ENCODE data around the gene ERO1B.

ERO1B gene

DNA sequence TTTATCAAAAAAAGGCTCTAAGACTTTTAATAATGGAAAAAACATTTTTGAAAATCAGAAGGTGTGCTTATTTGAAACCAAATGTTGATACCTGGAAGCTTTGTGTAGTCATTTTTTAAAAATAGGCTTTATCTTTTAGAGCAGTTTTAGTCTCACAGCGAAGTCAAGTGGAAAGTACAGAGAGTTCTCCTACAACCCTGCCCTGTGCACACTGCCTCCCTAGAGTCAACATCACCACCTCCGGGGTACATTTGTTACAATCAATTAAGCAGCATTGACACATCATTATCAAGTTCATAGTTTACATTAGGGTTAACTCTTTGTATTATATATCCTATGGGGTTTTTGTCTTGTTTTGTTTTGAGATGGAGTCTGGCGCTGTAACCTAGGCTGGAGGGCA, 10.7 kb upstream of the ERO1B start:
- no peak for DNase-seq

DNA sequence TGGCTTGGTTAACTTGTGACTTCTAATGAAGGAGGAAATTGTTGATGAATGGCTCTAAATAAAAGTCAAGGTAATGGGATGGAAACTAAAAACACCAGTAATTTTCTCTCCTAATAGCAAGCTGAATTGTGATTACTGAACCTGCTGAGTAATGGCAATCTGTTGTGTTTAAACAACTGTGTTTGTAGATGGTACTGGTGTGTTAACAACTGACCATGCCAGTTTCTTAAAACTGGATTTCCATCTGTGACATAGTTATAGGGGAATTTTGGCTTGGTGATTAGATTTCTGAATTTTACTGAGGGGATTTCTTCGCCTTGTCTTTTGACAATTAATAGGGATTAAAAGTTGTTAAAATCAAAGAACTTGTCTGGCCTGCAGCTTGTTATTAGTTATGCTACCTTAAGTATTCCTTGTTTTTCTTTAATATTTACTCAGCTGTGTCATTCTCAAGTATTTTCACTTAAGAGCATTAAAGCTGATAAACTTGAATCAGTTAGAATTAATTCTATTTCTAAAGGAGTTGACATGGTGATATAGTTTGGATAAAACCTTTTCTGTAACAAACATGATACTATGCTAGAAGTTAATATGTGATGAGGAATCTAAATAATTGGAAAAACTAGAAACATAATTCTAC, 7.9 kb upstream of the ERO1B start:
- DNase-seq: no peak

DNA sequence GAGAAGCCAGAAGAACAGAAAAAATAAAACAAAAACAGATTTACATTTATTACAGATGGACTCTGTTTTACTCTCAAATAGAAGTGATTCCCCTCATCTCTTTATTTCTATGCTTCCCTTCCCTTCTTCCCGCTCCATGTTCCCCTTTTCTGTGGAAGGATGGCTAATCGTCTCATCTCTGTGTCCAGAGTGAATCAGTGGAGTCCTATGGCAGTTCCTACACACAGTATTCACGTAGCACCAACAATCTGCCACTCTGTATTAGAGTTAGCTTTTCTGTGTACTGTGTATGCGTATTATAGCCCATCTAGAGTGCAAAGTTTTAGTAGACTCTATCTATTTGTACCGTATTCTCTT, 6.8 kb upstream of the ERO1B start:
- no peak for DNase-seq

DNA sequence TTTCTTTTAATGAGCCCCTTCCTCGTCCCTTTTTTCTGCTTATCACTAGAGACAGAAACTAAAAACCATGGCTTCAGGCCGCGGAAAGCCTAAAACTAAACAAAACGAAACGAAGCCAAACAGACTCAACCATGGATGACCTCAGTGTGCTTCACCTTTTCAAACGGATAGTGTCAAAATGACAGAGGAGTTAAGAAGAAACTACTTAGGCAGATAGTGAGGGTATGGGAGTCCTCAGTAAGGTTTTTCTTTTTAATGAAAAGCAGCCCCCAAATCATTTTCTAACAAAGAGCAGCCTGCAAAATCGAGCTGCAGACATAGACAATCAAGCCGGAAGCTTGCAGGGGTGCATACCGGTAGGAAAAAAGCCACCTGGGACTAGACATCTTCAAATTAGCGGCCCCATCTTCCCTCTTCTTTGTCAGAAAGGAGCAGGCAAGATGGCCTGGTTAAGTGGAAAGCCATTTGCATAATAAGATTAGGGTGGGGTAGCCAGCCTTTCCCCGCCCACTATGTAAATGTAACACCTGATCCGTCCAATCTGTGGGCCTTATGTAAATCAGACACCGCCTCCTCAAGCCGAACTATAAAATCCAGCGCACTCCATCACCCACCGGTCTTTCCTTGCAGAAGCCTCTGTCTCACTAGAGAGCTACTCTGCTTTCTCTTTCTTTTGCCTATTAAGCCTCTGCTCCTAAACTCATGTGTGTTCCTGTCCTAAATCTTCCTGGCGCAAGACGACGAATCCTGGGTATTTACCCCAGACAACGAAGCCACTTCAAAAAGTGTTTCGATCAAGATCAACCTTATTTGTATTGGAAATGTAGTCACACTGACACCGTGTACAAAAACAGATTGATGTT, 6.2 kb upstream of the ERO1B start:
- no peak for DNase-seq

DNA sequence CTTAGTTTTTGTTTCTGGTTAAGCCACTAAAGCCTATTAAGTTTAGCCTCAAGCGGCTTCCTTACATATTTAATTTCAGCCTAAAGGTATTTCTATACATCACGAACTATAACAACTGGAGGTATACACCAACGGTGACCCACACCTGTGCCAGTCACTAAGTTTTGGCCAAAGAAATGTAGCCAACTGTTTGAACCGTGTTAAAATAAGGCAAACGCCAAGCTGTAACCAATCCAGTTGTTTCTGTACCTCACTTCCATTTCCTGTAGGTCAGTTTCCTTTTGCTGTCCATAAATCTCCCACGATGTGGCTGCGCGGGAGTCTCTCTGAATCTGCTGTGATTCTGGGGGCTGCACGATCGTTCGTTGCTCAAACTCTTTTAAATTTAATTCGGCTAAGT, 5.6 kb upstream of the ERO1B start:
- DNase-seq: no peak

DNA sequence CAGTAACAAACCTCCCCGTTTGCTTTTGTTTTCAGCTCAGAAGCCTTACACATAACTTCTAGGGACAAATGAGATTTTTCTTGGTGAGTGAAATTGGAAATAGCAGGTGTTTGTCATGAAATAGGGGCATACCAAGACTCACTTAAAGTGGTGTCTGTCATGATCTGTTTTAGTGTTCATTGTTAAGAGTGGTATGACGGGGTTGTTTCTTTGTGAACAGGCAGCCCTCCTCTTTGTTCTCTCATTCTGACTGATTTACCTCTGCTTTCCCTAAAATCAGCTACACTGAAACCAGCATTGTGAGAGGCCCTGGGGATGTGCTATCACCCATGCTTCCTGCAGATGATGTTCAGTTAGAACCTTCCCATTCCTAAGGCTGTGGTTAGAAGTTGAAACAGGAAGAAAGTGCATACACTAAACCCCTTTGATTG, 2.5 kb upstream of the ERO1B start:
- DNase-seq: peak; percentile 21 to 52

DNA sequence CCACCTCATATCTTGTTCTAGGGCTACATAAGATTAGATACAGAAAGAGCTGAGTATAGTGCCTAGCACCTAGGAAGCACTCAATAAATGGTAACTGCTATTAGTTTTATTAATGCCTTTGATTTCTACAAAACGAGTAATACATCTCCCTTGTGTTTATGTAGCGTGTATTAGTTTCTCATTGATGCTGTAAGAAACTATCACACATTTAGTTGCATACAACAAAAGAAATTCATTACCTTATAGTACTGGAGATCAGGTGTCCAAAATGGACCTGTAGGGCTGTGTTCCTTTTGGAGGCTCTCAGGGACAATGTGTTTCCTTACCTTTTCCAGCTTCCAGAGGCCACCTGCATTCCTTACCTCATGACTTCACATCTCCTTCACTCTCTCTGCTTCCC, 961 bp upstream of the ERO1B start:
- no peak for DNase-seq

DNA sequence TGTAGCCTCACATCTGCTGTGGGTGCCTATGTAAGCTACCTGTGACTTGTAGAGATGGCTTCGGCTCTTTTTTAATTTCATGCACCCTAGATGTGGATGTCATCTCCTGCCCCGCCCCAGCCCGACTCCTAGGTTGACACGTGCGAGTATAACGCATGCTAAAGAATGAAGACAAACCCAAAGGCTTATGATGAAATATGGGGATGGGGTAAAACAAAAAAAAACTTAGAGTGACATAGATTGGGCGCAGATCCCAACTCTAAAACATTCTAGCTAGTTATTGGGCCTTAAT, 613 bp upstream of the ERO1B start:
- DNase-seq: peak in 1 of 2 experiments; percentile 40

DNA sequence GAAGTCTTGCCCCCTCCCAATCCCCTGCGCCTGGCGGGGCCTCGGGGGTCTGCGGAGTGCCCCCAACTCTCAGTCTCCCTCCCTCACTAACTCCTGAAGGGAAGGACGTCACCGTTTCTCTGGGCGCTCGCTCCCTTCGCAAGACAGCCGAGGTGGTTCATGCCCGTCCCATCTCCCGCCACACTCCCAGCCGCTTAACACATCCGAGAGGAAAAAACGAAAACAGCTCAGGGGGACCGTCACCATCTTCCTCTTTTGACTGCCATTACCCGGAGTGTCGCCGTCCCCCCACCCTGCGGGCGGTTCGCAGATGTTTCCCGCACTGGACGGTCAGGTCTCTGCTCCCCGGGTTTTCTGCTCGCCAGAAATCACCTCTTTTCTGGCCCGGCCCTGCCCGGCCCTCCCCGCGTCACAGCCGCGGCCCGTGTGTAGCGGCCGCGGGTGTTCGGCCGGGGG, 532 bp downstream of the ERO1B start:
- peak; percentile 9 to 46 for DNase-seq

DNA sequence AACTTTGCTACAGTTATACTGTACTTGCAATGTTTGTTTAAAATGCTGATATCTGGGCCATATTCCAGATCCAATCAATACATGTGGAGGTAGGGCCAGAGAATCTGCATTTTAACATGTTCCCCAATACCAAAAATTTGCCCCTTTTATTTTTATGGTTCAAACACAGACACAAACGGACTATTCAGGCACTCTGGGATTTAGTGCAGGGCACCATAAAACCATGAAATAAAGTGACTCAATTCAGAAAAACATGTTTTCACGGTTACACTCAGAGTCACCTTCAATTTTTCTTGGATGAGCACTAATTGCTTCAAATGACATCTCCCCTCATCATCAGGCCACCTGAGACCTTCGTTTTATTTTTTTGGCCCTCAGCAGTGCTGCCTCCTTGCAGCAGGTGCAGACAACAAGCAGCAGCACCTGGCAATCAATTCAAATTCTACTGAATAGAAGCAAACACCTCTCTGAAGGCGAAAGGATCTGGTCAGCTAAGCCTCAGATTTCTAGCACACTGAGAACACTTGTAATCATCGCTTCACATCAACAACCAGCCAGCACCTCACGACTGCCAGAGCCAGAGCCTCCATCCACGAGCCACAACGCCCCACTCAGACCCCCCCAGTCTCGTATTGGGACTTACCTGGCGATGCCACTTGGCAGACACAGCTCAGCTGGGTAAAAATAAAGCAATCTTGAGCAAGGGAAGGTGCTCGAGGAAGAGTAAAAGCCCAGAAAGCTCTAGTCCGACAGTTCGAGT, 1.1 kb downstream of the ERO1B start:
- peak in 1 of 2 experiments; percentile 6 for DNase-seq

DNA sequence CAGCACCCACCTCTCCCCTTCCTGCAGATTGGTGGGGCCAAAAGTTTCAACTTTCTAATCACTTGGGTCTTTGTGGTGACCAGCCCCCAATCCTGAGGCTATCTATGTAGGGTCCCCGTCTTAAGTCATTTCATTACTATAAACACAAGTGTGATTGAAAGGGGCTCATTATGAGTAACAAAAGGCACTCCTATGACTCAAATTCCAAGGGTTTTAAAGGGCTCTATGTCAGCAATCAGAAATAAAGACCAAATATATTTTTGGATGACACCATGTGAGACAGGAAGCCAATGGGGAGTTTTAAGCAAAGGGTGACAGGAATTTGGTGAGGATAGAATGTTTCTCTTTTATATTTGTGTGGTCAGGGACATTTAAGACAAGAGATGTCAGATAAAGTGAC, 6.2 kb downstream of the ERO1B start:
- no peak for DNase-seq

DNA sequence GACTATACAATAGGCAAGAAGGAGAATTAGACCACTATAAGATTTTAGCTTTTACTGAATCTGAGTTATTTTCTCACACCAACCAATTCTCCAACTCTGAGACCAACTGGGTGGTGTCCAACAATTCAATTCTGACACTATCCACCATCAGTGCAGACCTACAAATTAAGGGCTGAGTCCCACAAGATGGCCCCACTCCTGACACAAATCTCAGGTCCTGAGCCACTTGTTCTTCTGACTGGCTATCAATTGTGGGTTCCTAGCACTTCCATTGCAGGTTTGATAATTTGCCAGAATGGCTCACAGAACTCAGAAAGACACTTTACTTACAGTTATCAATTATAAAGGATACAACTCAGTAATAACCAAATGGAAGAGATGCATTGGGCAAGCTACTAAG, 6.7 kb downstream of the ERO1B start:
- DNase-seq: no peak

DNA sequence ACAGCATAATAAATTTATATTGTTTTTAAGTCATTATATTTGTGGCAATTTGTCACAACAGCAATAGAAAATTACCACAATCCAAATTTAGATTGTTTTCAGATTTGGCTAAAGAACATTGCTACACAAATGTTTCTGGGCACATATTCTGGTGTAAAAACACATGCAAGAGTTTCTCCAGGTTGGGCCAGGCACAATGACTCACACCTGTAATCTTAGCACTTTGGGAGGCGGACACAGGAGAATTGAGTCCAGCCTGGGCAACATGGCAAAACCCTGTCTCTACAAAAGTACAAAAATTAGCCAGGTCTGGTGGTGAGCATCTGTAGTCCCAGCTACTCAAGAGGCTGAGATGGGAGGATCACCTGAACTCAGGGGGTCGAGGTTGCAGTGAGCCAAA, 8.4 kb downstream of the ERO1B start:
- DNase-seq: no peak

DNA sequence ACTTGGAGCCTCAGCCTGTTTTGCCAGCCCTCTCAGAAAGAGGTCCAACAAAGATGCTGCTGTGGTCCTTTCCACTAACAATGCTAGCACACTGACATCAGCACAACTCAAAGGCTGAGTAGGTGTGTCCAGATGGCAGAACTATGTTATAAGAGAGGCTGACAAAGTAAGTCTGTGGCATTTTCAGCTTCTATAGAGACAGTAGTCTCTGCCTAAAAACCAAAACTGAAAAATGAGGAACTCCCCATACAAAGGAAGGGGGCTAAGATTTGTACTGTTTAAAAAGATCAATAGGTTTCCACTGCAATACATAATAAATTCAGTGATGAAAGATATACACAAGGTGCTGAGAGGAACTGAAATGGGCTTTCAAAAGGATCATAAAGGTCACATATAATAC, 12.3 kb downstream of the ERO1B start:
- no peak for DNase-seq

DNA sequence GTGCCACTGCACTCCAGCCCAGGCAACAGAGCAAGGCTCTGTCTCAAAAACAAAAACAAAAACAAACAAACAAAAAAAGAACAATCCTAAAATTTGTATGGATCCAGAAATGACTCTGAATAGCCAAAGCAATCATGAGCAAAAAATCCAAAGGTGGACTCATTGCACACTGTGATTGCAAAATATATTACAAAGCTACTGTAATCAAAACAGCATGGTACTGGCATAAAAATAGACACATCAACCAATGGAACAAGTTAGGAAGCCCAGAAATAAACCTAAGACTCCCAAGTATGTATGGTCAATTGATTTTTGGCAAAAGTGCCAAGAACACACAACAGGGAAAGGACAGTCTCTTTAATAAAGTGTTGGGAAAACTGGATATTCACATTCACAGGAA, 19.9 kb downstream of the ERO1B start:
- DNase-seq: no peak

DNA sequence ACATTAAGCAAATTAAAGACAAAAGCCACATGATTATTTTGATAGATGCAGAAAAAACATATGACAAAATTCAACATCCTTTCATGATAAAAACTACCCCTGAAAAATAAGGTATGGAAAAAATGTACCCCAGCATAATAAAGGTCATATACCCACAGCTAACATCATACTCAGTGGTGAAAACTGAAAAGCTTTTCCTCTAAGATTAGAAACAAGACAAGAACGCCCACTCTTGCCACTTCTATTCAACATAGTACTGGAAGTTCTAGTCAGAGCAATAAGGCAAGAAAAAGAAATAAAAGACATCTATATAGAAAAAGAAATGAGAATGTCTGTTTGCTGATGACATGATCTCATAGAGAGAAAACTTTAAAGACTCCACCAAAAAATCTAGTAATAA, 20.7 kb downstream of the ERO1B start:
- DNase-seq: no peak

DNA sequence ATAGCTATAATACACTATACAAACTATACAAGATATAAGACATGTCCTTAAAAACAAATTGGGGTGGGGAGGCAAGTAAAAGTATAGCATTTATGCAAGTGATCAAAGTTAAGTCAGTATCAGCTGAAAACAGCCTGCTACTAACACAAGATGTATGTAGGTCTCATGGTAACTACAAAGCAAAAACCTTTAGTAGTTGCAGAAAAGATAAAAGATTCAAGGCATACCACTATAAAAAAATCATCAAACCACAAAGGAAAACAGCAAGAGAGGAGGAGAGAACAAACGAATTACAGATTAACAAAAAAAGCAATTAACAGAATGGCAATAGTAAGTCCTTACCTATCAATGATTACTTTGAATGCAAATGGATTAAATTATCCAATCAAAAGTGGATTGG, 22.7 kb downstream of the ERO1B start:
- no peak for DNase-seq

DNA sequence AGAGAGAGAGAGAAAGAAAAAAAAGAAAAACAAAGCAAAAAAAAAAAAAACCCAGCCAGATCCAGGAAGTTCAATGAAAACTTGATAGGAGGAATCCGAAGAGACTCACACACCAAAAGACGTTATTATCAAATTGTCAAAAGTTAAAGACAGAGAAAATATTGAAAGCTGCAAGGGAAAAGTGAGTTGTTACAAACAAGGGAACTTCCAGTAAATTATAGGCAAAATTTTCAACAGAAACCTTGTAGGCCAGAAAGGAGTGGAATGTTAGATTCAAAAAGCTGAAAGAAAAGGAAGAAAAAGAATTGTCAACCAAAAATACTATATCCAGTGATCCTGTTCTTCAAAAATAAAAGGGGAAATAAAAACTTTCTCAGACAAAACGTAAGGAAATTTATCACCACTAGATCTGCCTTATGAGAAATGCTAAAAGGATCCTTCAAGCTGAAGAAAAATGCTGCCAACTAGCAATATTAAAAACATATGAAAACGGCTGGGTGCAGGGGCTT, 23.6 kb downstream of the ERO1B start:
- no peak for DNase-seq

DNA sequence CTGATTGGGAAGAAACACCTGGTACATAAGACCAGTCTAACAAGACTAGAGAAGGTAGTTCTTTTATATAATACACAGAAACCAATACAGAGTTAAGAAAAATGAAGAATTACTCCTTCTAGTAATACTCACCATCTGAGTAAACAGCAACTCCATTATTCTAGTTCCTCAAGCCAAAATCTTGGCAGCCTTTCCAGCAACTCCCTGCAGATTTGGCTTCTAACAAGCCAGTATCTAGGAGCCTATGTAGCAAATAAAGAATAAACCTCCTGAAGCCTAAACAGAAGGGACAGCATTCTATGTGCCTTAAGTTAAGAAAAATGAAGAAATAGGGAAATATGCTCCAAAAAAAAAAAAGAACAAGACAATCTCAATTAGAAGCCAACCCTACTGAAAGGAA, 24.5 kb downstream of the ERO1B start:
- no peak for DNase-seq

DNA sequence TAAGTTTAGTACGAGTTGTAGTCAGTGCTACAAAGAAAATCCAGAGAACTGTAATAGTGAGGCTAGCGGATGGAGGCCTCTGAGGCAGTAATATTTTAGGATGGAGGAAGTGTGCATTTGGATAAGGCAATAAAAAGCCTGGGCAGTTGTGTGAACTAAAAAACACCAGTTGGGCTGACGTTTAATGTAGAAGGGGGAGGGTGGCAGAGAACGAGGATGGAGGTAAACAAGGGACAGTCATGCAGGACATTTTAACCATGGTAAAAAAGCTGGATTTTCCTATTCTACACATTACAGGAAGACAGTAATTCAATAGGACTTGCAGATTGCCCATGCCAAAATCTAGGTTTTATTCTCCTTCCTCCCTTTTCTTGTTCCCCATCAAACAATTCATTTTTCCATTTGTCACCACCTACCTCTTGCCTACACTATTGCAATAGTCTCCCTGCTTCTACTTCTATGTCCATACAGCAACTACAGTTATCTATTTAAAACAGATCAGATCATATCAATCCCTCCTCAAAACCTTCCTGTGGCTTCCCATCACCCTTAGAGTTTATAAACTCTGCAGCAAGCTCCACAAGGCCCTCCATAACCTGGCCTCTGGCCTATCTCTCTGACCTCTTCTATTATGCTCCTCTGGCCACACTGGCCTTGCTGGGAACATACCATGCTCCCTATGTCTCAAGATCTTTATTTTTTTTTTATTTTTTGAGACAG, 27.7 kb downstream of the ERO1B start:
- DNase-seq: no peak

DNA sequence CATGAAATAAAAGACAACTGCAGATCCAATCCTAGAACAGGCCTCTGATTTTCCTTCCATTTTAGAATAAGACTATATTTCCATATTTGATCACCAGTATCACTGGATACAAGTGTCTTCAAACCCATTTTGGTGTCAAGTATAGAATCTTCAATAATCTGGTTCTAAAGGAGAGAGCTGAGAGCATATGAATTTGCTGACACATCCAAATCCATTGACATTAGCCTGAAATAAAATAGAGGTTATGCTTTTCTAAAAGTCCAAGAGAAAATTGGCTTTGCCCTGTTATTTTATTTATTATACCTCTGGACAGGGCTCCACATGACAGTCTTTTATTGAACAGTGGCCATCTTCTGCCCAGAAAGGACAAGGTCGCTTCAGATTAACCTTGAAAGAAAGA, 28.6 kb downstream of the ERO1B start:
- DNase-seq: no peak

DNA sequence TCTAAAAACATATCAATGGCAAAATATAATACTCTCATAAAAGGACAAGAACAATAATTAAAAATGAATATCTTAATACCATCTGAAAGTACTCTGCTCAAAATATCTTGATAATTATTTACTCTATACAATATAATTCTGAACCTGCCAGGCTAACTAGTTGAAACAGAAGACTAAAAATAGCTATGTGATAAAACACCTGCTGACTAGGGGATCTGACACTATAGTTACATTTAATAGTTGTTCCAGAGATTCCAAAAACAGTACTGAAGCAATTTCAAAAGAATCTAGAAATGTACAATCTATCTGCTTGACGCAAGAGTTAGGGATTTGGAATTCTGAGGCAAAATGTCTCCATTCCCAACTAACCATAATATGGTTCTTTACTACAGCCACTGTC, 30.2 kb downstream of the ERO1B start:
- DNase-seq: no peak

DNA sequence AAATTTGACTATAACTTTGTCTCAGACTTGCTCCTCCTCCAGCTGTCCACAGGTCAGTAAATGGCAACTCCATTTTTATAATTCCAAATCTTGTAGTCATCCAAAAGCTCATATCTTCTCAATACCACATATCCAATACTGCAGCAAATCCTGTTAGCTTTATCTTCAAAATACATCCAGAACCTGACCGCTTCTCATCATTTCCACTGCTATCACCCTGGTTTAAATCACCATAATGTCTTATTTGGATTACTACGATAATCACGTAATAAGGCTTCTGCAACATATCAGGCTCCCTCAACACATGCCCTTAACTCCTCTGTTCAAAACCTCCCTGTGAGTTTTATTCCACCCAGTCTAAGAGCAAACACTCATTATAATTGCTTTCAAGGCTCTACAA, 34.5 kb downstream of the ERO1B start:
- no peak for DNase-seq

All from AML-193 (cell line).